B cell (primary cell): ENCODE results near the gene DGCR2.

Experiments used
- EZH2 ChIP-seq: IDR thresholded peaks from 2 replicates; pipeline ENCODE4 v1.6.1; 2012; ENCODE audit warnings: borderline replicate concordance, low read depth, mild to moderate bottlenecking, moderate library complexity, low read length; ENCODE audit not compliant: insufficient read depth, poor library complexity, severe bottlenecking
- TF ChIP-seq, protein P1 (sequence below): fragments of 200-600 bp; IDR thresholded peaks from one replicate; pipeline ENCODE4 v1.8.0; 2022; ENCODE audit warnings: antibody characterized with exemption, mild to moderate bottlenecking

DNA sequence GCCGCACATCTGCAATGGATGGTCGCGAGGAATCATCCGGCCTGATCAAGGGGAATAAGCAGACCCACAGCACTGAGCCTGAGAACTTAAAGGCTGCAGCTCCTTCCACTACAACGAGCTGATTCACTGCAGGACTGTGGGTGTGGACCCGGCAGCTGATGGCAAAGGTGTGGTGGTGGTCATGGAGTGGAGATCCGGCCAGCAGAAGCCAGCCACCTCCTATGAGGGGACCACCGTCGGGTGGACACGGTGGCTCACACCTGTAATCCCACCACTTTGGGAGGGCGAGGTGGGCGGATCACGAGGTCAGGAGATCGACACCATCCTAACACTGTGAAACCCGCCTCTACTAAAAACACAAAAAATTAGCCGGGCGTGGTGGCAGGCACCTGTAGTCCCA lies 66.4 kb downstream of the DGCR2 start:
- TF ChIP-seq, protein P1, sequence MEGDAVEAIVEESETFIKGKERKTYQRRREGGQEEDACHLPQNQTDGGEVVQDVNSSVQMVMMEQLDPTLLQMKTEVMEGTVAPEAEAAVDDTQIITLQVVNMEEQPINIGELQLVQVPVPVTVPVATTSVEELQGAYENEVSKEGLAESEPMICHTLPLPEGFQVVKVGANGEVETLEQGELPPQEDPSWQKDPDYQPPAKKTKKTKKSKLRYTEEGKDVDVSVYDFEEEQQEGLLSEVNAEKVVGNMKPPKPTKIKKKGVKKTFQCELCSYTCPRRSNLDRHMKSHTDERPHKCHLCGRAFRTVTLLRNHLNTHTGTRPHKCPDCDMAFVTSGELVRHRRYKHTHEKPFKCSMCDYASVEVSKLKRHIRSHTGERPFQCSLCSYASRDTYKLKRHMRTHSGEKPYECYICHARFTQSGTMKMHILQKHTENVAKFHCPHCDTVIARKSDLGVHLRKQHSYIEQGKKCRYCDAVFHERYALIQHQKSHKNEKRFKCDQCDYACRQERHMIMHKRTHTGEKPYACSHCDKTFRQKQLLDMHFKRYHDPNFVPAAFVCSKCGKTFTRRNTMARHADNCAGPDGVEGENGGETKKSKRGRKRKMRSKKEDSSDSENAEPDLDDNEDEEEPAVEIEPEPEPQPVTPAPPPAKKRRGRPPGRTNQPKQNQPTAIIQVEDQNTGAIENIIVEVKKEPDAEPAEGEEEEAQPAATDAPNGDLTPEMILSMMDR = no peak
- TF ChIP-seq EZH2 = no peak
